DMS53 (cell line): Measurements from ENCODE around the gene PLCB1.
"Not testable (repeated sequence)": the region's sequence is repeated elsewhere in the genome, so short reads cannot be mapped to it uniquely, and the experiment has no call there.

Experiments
- DNase-seq: peaks from one replicate; lab custom pipeline; 2025; lab: John Stamatoyannopoulos, UW

PLCB1 gene

GRCh38 chr20:8608470-8608869 is 476.4 kb downstream of the PLCB1 start:
- no peak for DNase-seq

- DNase-seq, result no peak
Observed at GRCh38 chr20:8616792-8617191, 484.7 kb downstream of the PLCB1 start.

GRCh38 chr20:8621001-8621400 is 488.9 kb downstream of the PLCB1 start:
- DNase-seq, result no peak

GRCh38 chr20:8624046-8624445 is 492.0 kb downstream of the PLCB1 start:
- DNase-seq, result no peak

GRCh38 chr20:8624616-8625015 is 492.6 kb downstream of the PLCB1 start:
- DNase-seq, result no peak

- no peak for DNase-seq
Observed at GRCh38 chr20:8627340-8628004, 495.4 kb downstream of the PLCB1 start.

- no peak for DNase-seq
Observed at GRCh38 chr20:8631271-8631670, 499.2 kb downstream of the PLCB1 start.

GRCh38 chr20:8633366-8633765 is 501.3 kb downstream of the PLCB1 start:
- DNase-seq, result no peak

- no peak for DNase-seq
Observed at GRCh38 chr20:8635048-8635572, 503.0 kb downstream of the PLCB1 start.

- DNase-seq, result no peak
Observed at GRCh38 chr20:8635837-8636236, 503.8 kb downstream of the PLCB1 start.

GRCh38 chr20:8639112-8639778 is 507.2 kb downstream of the PLCB1 start:
- no peak for DNase-seq

- DNase-seq, result no peak
Observed at GRCh38 chr20:8640461-8640860, 508.4 kb downstream of the PLCB1 start.

- DNase-seq, result no peak
Observed at GRCh38 chr20:8642247-8642646, 510.2 kb downstream of the PLCB1 start.

GRCh38 chr20:8644468-8644867 is 512.4 kb downstream of the PLCB1 start:
- not testable (repeated sequence) for DNase-seq

GRCh38 chr20:8645326-8645725 is 513.3 kb downstream of the PLCB1 start:
- no peak for DNase-seq

- no peak for DNase-seq
Observed at GRCh38 chr20:8646033-8646441, 514.0 kb downstream of the PLCB1 start.

GRCh38 chr20:8646716-8647115 is 514.6 kb downstream of the PLCB1 start:
- DNase-seq, result no peak

GRCh38 chr20:8647961-8648441 is 515.9 kb downstream of the PLCB1 start:
- DNase-seq, result no peak

GRCh38 chr20:8648466-8648865 is 516.4 kb downstream of the PLCB1 start:
- DNase-seq, result no peak

GRCh38 chr20:8652396-8652795 is 520.3 kb downstream of the PLCB1 start:
- DNase-seq, result no peak

GRCh38 chr20:8654486-8654885 is 522.4 kb downstream of the PLCB1 start:
- no peak for DNase-seq

GRCh38 chr20:8656335-8656734 is 524.3 kb downstream of the PLCB1 start:
- DNase-seq, result peak; percentile 79

GRCh38 chr20:8657664-8658063 is 525.6 kb downstream of the PLCB1 start:
- DNase-seq, result no peak
